Measurements from ENCODE around the gene AP2S1.

DNA sequence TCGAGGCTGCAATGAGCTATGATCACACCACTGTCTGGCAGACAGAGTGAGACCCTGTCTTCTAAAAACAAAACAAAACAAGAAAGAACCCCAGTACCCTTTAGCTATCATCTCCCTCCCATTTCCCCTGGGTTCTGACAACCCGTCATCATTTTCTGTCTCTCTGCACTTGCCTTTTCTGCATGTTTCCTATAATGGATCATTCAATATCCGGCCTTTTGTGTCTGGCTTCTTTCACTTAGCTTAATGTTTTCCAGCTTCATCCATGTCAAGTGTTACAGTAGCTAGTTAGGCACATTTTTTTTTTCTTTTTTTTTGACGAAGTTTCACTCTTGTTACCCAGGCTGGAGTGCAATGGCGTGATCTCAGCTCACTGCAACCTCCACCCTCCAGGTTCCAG, 16.5 kb downstream of the AP2S1 start:
- TF ChIP-seq, protein P1, sequence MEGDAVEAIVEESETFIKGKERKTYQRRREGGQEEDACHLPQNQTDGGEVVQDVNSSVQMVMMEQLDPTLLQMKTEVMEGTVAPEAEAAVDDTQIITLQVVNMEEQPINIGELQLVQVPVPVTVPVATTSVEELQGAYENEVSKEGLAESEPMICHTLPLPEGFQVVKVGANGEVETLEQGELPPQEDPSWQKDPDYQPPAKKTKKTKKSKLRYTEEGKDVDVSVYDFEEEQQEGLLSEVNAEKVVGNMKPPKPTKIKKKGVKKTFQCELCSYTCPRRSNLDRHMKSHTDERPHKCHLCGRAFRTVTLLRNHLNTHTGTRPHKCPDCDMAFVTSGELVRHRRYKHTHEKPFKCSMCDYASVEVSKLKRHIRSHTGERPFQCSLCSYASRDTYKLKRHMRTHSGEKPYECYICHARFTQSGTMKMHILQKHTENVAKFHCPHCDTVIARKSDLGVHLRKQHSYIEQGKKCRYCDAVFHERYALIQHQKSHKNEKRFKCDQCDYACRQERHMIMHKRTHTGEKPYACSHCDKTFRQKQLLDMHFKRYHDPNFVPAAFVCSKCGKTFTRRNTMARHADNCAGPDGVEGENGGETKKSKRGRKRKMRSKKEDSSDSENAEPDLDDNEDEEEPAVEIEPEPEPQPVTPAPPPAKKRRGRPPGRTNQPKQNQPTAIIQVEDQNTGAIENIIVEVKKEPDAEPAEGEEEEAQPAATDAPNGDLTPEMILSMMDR (IDR thresholded peaks at IDR 0.05), result no peak
- TF ChIP-seq, protein P2, sequence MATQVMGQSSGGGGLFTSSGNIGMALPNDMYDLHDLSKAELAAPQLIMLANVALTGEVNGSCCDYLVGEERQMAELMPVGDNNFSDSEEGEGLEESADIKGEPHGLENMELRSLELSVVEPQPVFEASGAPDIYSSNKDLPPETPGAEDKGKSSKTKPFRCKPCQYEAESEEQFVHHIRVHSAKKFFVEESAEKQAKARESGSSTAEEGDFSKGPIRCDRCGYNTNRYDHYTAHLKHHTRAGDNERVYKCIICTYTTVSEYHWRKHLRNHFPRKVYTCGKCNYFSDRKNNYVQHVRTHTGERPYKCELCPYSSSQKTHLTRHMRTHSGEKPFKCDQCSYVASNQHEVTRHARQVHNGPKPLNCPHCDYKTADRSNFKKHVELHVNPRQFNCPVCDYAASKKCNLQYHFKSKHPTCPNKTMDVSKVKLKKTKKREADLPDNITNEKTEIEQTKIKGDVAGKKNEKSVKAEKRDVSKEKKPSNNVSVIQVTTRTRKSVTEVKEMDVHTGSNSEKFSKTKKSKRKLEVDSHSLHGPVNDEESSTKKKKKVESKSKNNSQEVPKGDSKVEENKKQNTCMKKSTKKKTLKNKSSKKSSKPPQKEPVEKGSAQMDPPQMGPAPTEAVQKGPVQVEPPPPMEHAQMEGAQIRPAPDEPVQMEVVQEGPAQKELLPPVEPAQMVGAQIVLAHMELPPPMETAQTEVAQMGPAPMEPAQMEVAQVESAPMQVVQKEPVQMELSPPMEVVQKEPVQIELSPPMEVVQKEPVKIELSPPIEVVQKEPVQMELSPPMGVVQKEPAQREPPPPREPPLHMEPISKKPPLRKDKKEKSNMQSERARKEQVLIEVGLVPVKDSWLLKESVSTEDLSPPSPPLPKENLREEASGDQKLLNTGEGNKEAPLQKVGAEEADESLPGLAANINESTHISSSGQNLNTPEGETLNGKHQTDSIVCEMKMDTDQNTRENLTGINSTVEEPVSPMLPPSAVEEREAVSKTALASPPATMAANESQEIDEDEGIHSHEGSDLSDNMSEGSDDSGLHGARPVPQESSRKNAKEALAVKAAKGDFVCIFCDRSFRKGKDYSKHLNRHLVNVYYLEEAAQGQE (IDR thresholded peaks at IDR 0.05; ENCODE audit: insufficient read depth in 1 of 2, low read depth in 2 of 2, low read length in 1 of 2), result no peak
- TF ChIP-seq POLR2AphosphoS5 (IDR thresholded peaks at IDR 0.05; ENCODE audit: low read depth, low read length), result no peak

All from Panc1 (cell line).